Lower leg skin (tissue), 3 donors: Measurements from ENCODE around the gene YJEFN3.

Experiments used
- CTCF ChIP-seq, 3 donors: fragments of 450-650 bp; IDR thresholded peaks; one replicate each; pipeline ENCODE4 v1.5.1; 2016; ENCODE audit warnings: antibody characterized with exemption in 3 of 3, mild to moderate bottlenecking in 3 of 3, moderate library complexity in 2 of 3
- POLR2A ChIP-seq, 2 donors: fragments of 450-650 bp; IDR thresholded peaks; one replicate each; pipeline ENCODE4 v1.6.1; 2016 to 2017; ENCODE audit warnings: antibody characterized with exemption in 2 of 2, mild to moderate bottlenecking in 1 of 2, moderate library complexity in 1 of 2

GRCh38 chr19:19535311-19536191 is 6.8 kb downstream of the YJEFN3 start:
- TF ChIP-seq CTCF (IDR thresholded peaks at IDR 0.05) (no peak), POLR2A (IDR thresholded peaks at IDR 0.05) (no peak)
